Activated CD4-positive, alpha-beta T cell treated with anti-CD3 and anti-CD28 coated beads, Interleukin-2, amount 10 ng/mL, durations not matched to agents 7 days and 5 days (primary cell): Measurements from ENCODE around the gene LRRC41. TPM values are rescaled to one million over a fixed set of nuclear protein-coding genes. Genes with fewer than 3 reads are reported as not detected.

ENCODE experiments used
- CTCF ChIA-PET: fragments of 350-600 bp; sonication (Branson Sonifier 250); formaldehyde crosslinking; loops from one replicate; lab custom pipeline; 2021; ENCODE audit warnings: antibody characterized with exemption; lab: Charles Lee
- POLR2A ChIA-PET: fragments of 350-600 bp; sonication (Branson Sonifier 250); formaldehyde crosslinking; loops from one replicate; lab custom pipeline; 2021; ENCODE audit warnings: antibody characterized with exemption; lab: Charles Lee
- DNase-seq: peaks from one replicate; pipeline ENCODE4 v3.0.0-alpha.2; 2020
- H3K27ac Mint-ChIP-seq: one replicate; pipeline ENCODE4 v1.8.0; 2021; ENCODE audit warnings: mild to moderate bottlenecking, moderate library complexity, mixed read lengths
- H3K27me3 Mint-ChIP-seq: one replicate; pipeline ENCODE4 v1.8.0; 2021; ENCODE audit warnings: mixed read lengths
- H3K36me3 Mint-ChIP-seq: one replicate; pipeline ENCODE4 v1.8.0; 2021; ENCODE audit warnings: low read depth, mixed read lengths
- H3K4me1 Mint-ChIP-seq: one replicate; pipeline ENCODE4 v1.8.0; 2021; ENCODE audit warnings: mixed read lengths
- H3K4me3 Mint-ChIP-seq: one replicate; pipeline ENCODE4 v1.8.0; 2021; ENCODE audit warnings: mild to moderate bottlenecking, moderate library complexity, mixed read lengths
- H3K9me3 Mint-ChIP-seq: one replicate; pipeline ENCODE4 v1.8.0; 2021; ENCODE audit warnings: mixed read lengths
- total RNA-seq, 2 experiments: library from RNA; stranded (reverse); gene quantifications; one replicate each; pipeline ENCODE4 v1.2.3, GENCODE V29; 2021

The LRRC41 gene, protein sequence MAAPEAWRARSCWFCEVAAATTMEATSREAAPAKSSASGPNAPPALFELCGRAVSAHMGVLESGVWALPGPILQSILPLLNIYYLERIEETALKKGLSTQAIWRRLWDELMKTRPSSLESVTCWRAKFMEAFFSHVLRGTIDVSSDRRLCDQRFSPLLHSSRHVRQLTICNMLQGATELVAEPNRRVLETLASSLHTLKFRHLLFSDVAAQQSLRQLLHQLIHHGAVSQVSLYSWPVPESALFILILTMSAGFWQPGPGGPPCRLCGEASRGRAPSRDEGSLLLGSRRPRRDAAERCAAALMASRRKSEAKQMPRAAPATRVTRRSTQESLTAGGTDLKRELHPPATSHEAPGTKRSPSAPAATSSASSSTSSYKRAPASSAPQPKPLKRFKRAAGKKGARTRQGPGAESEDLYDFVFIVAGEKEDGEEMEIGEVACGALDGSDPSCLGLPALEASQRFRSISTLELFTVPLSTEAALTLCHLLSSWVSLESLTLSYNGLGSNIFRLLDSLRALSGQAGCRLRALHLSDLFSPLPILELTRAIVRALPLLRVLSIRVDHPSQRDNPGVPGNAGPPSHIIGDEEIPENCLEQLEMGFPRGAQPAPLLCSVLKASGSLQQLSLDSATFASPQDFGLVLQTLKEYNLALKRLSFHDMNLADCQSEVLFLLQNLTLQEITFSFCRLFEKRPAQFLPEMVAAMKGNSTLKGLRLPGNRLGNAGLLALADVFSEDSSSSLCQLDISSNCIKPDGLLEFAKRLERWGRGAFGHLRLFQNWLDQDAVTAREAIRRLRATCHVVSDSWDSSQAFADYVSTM
- 10 to 100 TPM; 37.1 to 40.6 TPM for total RNA-seq

DNA sequence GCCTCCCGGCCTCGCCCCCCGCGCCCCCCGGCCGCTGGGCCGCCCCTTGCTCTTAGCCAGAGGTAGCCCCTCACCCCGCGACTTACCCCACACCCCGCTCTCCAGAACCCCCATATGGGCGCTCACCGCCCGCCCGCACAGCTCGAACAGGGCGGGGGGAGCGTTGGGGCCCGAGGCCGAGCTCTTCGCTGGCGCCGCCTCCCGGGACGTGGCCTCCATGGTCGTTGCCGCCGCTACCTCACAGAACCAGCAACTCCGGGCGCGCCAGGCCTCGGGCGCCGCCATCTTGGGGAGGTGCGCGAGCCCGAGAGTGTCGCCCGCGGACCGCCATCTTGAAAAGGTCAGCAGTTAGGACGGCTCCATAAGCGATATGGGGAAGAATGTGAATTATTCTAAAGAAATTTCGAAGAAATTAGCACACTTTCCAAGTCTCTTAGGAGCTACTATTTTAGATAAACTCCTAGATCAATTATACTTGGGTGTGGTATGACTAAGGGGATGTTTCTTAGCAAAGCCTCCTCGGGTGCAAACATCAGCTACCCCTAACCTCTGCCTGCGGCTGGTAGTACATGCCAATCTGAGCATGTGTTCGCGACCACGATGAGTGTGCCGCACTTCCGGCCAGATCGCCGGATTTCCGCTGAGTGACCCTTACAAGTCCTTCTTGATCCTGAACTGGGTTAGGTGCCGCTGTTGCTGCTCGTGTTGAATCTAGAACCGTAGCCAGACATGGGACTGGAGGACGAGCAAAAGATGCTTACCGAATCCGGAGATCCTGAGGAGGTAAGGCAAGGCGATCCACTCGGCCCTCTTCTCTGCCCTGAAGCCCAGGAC, at the start of gene LRRC41, which contains the start of gene UQCRH:
TSS of gene LRRC41 (minus strand) at position 579 of the 834 bp plus-strand sequence. CDS start at position 285, 294 bp downstream.
TSS of gene UQCRH (plus strand) at position 661 of the 834 bp plus-strand sequence. CDS start at position 730, 69 bp downstream.
- Mint-ChIP-seq H3K27ac (peak within 1 kb of the TSS; percentile 99), H3K36me3 (peaks cover 9% of the 10 kb centered on the region), H3K27me3 (no peaks in the 10 kb centered on the region), H3K4me3 (peak within 1 kb of the TSS; percentile 97), H3K9me3 (no peaks in the 10 kb centered on the region), H3K4me1 (peaks cover 45% of the 10 kb centered on the region)
- peak; percentile 93 for DNase-seq
- ChIA-PET POLR2A (interaction anchor here (0.5 to 0.6 kb wide), 3 partner anchors 15 to 37 kb away, joined by 3 to 9 read pairs (median 6); partner anchors contain the start of gene NSUN4), CTCF (interaction anchor here (0.6 to 2.2 kb wide), 12 partner anchors 10 to 758 kb away, joined by 3 to 7 read pairs (median 4); partner anchors contain the start of gene NSUN4)

- Mint-ChIP-seq H3K9me3 (no peaks in the 10 kb centered on the region), H3K4me1 (peaks cover 8% of the 10 kb centered on the region), H3K36me3 (peaks cover 38% of the 10 kb centered on the region), H3K27ac (no peak overlapping the region), H3K4me3 (no peak overlapping the region), H3K27me3 (no peaks in the 10 kb centered on the region)
- POLR2A ChIA-PET, result no interaction called here
- DNase-seq, result no peak
- CTCF ChIA-PET, result no interaction called here
Observed at GRCh38 chr1:46352363-46352762, 48.9 kb upstream of the LRRC41 start.

- Mint-ChIP-seq H3K36me3 (peaks cover 28% of the 10 kb centered on the region), H3K4me3 (no peak overlapping the region), H3K27ac (no peak overlapping the region), H3K27me3 (no peaks in the 10 kb centered on the region), H3K9me3 (no peaks in the 10 kb centered on the region), H3K4me1 (peaks cover 42% of the 10 kb centered on the region)
- ChIA-PET POLR2A (no interaction called here), CTCF (interaction anchor here (1.0 kb wide), 2 partner anchors 22 to 42 kb away, joined by 3 to 4 read pairs; partner anchors contain the start of genes LRRC41 and UQCRH)
- DNase-seq, result no peak
Observed at GRCh38 chr1:46345281-46345680, 41.9 kb upstream of the LRRC41 start.

GRCh38 chr1:46344481-46344880, 41.1 kb upstream of the LRRC41 start:
- Mint-ChIP-seq H3K9me3 (no peaks in the 10 kb centered on the region), H3K4me1 (peaks cover 46% of the 10 kb centered on the region), H3K4me3 (no peak overlapping the region), H3K27me3 (no peaks in the 10 kb centered on the region), H3K36me3 (peaks cover 21% of the 10 kb centered on the region), H3K27ac (no peak overlapping the region)
- CTCF ChIA-PET, result interaction anchor here (1.0 to 1.7 kb wide), 3 partner anchors 11 to 48 kb away, joined by 3 to 4 read pairs (median 4); no protein-coding TSS in a partner anchor
- no peak for DNase-seq
- POLR2A ChIA-PET, result interaction anchor here (0.9 kb wide), 1 partner anchor 824 kb away, joined by 4 read pairs; no protein-coding TSS in a partner anchor

- Mint-ChIP-seq H3K4me1 (peaks cover 52% of the 10 kb centered on the region), H3K36me3 (peaks cover 18% of the 10 kb centered on the region), H3K27ac (no peak overlapping the region), H3K4me3 (no peak overlapping the region), H3K27me3 (no peaks in the 10 kb centered on the region), H3K9me3 (no peaks in the 10 kb centered on the region)
- ChIA-PET CTCF (interaction anchor here (1.0 to 1.7 kb wide), 3 partner anchors 10 to 47 kb away, joined by 3 to 4 read pairs (median 4); no protein-coding TSS in a partner anchor), POLR2A (interaction anchor here (0.6 to 0.9 kb wide), 2 partner anchors 99 to 823 kb away, joined by 3 to 4 read pairs; no protein-coding TSS in a partner anchor)
- DNase-seq, result no peak
Observed at GRCh38 chr1:46343705-46344104, 40.3 kb upstream of the LRRC41 start.

DNA sequence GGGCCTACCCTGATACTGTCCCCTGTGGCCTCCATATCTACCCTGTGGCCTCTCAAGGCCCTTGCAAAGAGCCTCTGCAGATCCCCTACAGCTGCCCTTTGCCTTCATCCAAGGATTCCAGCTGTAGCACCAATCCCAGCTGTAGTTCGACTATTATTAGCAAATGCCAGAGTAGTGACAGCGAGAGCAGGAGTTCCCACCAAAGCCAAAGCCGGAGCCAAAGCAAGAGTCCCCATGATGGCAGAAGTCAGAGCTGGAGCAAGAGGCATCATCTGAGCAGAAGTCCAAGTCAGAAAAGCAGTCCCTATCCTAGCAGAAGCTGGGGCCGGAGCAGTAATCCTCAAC, 39.9 kb upstream of the LRRC41 start:
- no peak for DNase-seq
- H3K27ac Mint-ChIP-seq, result no peak overlapping the region
- H3K27me3 Mint-ChIP-seq, result no peaks in the 10 kb centered on the region
- peaks cover 54% of the 10 kb centered on the region for H3K4me1 Mint-ChIP-seq
- no peak overlapping the region for H3K4me3 Mint-ChIP-seq
- H3K36me3 Mint-ChIP-seq, result peaks cover 18% of the 10 kb centered on the region
- CTCF ChIA-PET, result interaction anchor here (1.3 to 1.7 kb wide), 2 partner anchors 10 to 46 kb away, joined by 3 to 4 read pairs; no protein-coding TSS in a partner anchor
- POLR2A ChIA-PET, result interaction anchor here (0.6 kb wide), 1 partner anchor 99 kb away, joined by 3 read pairs; no protein-coding TSS in a partner anchor
- H3K9me3 Mint-ChIP-seq, result no peaks in the 10 kb centered on the region

DNA sequence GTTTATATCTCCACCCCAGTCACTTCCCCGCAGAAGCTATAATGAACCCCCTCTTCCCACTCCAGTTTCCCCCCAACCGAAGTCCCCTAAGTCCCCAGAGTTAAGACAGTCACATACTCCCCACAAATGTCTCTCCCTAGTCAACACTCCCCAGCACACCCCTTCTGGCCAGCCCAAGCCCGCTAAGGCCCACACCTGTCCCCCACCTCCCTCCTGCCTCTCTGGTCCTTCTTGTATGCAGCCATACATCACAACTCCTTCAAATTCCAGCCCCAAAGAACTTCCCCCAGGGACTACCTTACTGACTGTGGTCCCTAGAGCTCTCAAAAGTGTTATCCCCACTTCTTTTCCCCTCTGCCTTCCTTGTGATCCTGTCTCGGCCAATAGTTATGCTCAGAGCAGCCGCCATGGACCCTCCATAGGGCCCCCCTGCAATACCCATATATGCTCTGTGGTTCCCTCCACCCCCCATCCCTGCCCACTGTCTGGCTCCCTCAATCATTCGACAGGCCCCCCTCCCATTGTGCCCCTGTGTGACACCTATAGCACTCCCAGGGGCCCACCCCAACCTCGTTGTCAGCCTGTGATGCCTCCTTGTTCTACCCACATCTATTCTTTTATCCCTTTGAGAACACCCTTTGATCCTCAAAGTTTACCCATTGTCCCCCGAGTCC, 39.4 kb upstream of the LRRC41 start:
- peaks cover 15% of the 10 kb centered on the region for H3K36me3 Mint-ChIP-seq
- H3K9me3 Mint-ChIP-seq, result no peaks in the 10 kb centered on the region
- H3K4me3 Mint-ChIP-seq, result no peak overlapping the region
- peaks cover 49% of the 10 kb centered on the region for H3K4me1 Mint-ChIP-seq
- peak overlapping the region; percentile 99 for H3K27ac Mint-ChIP-seq
- DNase-seq, result no peak
- H3K27me3 Mint-ChIP-seq, result no peaks in the 10 kb centered on the region
- POLR2A ChIA-PET, result no interaction called here
- CTCF ChIA-PET, result interaction anchor here (1.2 to 1.7 kb wide), 2 partner anchors 9 to 17 kb away, joined by 3 to 4 read pairs; no protein-coding TSS in a partner anchor

DNA sequence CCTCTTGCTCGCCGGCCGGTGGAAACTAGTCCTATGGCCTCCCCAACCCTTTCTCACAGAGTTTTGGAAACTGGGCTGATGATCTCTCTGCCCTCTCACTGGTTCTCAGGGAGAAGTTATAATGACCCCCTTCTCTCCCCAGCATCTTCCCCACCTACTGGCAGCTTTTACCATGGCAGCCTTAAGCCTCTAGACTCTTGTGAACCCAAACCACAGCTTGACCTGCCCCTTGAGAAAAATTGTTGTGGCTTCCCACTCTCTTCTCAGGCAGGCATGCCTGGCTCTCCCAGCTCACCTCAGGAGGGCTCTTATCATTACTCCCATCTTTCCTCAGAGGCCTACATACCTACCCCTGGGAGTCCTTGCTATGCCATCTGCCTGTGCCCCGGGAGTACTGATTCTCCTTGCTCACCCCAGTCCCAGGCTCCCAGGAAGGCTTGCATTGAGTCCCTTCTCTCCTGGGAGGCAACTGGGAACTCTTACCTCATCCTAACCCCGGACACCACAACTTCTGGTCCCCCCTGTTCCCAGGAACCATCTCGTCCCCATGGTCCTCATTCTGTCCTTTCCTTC, 38.8 kb upstream of the LRRC41 start:
- Mint-ChIP-seq H3K27ac (peak overlapping the region; percentile 99), H3K27me3 (no peaks in the 10 kb centered on the region), H3K4me1 (peaks cover 45% of the 10 kb centered on the region), H3K9me3 (no peaks in the 10 kb centered on the region), H3K36me3 (peaks cover 15% of the 10 kb centered on the region), H3K4me3 (peak overlapping the region; percentile 100)
- POLR2A ChIA-PET, result no interaction called here
- CTCF ChIA-PET, result interaction anchor here (1.2 to 3.0 kb wide), 2 partner anchors 16 to 98 kb away, joined by 3 to 16 read pairs; no protein-coding TSS in a partner anchor
- peak; percentile 15 for DNase-seq

DNA sequence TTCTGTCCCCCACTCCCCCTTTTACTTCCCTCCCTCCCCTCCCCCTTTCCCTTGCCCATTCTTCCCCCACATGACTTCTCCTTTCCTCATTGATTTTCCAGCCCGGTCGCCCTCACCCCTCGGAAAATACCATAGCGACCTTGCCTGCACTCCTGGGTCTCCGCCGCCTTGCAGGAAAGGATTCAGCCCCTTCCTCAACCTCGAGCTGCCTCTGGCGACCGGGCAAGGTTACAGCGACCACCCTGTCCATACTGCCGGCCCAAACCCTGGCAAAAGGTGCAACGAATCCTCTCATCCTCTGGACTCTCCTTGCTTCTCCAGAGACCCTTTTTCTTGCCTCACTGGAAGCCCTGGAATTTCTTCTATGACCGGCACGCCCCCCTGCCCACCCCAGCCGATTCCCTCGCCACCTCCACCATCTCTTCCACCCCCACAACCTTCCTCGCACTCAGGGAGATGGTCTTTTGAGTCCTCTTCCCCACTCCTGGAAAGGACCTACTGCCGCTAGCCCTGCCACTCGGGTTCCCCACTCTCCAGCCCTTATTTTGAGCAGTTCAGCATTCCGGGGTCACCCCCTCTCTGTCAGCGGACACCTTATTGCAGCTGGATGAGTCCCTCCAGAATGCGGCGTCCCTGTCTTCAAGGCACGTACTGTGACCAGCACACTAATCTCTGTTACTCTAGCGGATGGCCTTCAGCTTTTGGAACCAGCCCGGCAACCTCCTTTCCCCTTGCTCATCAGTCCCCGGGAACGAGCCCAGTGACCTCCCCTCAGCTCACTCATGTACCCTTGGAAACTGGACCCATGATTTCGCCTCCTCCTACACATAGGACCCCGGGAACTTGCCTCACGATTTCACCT, 38.0 kb upstream of the LRRC41 start:
- Mint-ChIP-seq H3K4me3 (peak overlapping the region; percentile 100), H3K9me3 (no peaks in the 10 kb centered on the region), H3K27me3 (no peaks in the 10 kb centered on the region), H3K4me1 (peaks cover 45% of the 10 kb centered on the region), H3K27ac (peak overlapping the region; percentile 99), H3K36me3 (peaks cover 13% of the 10 kb centered on the region)
- POLR2A ChIA-PET, result interaction anchor here (0.5 to 1.4 kb wide), 3 partner anchors 37 to 263 kb away, joined by 3 to 7 read pairs (median 3); partner anchors contain the start of gene MKNK1
- CTCF ChIA-PET, result interaction anchor here (0.5 to 3.0 kb wide), 11 partner anchors 9 to 1847 kb away, joined by 3 to 16 read pairs (median 3); partner anchors contain the start of genes LRRC41 and UQCRH
- DNase-seq, result no peak
